RPMI7951 (cell line): Measurements from ENCODE around the gene TPST2. TPM values are rescaled to one million over a fixed set of nuclear protein-coding genes. Genes with fewer than 3 reads are reported as not detected.
A peak's percentile ranks its signal among the peaks of the same experiment; 100 is the strongest.

Experiments
- DNase-seq: peaks from one replicate; pipeline ENCODE4 v3.0.0-alpha.2; 2012; ENCODE audit warnings: low read depth
- total RNA-seq: library from RNA; depleted of rRNA; stranded (reverse); fragments of >200 nt; shearing (Covaris generic); gene quantifications from 2 replicates; pipeline ENCODE4 v1.2.3, GENCODE V29; 2014

Gene TPST2
- total RNA-seq, 1 experiment from 2014 or later = 54.2 TPM

- peak; percentile 68 for DNase-seq
Observed at GRCh38 chr22:26610996-26611395, 21.1 kb upstream of the TPST2 start.

- DNase-seq = peak; percentile 97
Observed at GRCh38 chr22:26610072-26610958, 20.4 kb upstream of the TPST2 start.

DNA sequence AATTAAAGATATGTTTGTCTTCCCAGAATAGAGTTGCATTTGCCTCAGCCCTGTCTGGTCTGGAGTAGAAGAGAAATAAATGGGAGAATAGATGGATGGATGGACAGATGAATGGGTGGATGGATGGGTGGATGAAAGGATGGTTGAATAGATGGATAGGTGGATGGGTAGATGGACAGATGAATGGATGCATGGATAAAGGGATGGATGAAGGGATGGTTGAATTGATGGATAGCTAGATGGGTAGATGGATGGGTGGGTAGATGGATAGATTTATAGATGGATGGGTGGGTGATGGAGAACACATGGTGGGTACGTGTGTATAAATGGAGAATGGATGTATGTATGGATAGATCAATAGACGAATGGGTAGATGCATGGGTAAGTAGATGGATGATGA lies 19.4 kb upstream of the TPST2 start:
- no peak for DNase-seq

- no peak for DNase-seq
Observed at GRCh38 chr22:26608129-26608528, 18.2 kb upstream of the TPST2 start.

- peak; percentile 83 for DNase-seq
Observed at GRCh38 chr22:26606611-26607010, 16.7 kb upstream of the TPST2 start.

- DNase-seq = no peak
Observed at GRCh38 chr22:26604368-26604767, 14.4 kb upstream of the TPST2 start.

GRCh38 chr22:26602127-26602526 lies 12.2 kb upstream of the TPST2 start:
- DNase-seq = no peak

GRCh38 chr22:26601726-26602125 lies 11.8 kb upstream of the TPST2 start:
- no peak for DNase-seq

GRCh38 chr22:26599505-26599904 lies 9.6 kb upstream of the TPST2 start:
- DNase-seq = no peak

DNA sequence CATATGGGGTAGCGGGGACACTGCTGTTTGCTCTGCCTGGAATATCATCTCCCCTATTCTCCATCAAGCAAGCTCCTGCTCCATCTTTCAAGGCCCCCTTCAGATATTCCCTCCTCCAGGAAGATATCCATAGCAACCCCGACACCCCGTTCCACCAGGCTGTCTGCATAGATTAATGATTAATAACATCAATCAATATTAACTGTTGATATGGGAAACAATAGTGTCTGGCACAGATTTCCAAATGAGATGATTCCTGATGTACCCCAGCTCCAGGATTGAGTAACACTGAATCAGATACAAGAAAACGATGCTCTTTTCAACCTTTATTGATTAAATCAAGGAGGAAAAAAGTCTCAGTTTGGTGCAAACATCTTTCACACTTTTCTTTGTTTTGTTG lies 7.5 kb upstream of the TPST2 start:
- DNase-seq = no peak

DNA sequence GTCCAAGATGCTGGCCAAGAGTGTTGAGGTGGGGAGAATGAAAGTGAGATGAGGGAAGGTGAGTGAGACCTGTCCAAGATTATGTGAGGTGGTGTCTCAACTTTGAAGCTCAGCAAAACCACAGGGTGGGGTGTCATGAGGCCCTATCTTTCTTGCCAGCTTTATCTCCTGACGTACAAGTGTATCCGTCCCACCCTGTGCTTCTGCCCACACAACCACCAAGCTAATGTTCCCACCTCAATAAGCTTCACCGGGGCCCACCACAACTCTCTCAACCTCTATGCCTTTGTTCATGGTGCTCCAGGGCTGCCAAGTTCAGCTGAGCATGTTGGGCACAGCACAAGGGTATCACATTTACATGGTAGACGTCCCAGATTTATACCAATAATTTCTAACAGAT lies 7.1 kb upstream of the TPST2 start:
- no peak for DNase-seq

DNA sequence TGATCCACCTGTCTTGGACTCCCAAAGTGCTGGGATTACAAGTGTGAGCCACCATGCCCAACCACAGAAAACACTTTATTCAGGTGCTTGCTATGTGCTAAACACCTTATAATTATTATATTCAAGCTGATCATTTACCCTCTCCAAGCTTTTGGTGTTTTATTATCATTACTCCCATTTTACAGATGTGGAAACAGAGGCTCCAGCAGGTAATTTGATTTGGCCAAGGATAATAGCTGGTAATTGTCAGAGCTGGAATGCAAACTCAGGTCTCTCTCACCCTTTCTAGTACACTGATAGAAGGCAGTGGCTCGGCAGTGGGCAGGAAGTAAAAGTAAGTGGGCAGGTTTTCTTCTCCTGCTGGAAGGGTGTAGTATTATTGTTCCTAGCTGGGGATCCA lies 3.8 kb upstream of the TPST2 start:
- DNase-seq = no peak

- no peak for DNase-seq
Observed at GRCh38 chr22:26592421-26592891, 2.5 kb upstream of the TPST2 start.

DNA sequence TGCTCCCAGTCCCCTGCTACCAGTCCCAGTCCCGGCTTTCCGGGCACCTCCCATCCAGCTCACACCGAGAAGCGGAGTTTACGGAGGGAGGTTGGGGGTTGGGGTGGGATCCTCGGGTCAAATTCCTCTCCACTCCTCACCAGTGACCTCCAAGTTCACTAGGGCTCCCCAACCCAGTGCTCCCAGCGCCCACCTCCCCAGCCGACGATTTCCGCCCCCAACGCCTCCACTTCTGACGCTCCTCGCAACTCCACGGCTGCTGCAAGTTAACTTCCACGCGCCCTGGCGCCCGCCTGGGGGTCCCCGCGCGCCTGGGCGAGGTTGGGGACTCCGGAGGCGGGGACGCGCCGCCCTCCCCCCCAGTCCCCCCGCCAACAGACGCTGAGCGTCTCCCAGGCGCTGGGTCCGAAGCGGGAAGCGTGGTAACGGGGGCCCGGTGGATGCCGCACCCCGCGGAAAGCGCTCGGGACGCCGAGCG lies 526 bp downstream of the TPST2 start:
- DNase-seq = peak; percentile 42

GRCh38 chr22:26588729-26589366 lies 1.1 kb downstream of the TPST2 start:
- DNase-seq = no peak

- peak; percentile 40 for DNase-seq
Observed at GRCh38 chr22:26587991-26588613, 1.8 kb downstream of the TPST2 start.

- no peak for DNase-seq
Observed at GRCh38 chr22:26586556-26587325, 3.2 kb downstream of the TPST2 start.

DNA sequence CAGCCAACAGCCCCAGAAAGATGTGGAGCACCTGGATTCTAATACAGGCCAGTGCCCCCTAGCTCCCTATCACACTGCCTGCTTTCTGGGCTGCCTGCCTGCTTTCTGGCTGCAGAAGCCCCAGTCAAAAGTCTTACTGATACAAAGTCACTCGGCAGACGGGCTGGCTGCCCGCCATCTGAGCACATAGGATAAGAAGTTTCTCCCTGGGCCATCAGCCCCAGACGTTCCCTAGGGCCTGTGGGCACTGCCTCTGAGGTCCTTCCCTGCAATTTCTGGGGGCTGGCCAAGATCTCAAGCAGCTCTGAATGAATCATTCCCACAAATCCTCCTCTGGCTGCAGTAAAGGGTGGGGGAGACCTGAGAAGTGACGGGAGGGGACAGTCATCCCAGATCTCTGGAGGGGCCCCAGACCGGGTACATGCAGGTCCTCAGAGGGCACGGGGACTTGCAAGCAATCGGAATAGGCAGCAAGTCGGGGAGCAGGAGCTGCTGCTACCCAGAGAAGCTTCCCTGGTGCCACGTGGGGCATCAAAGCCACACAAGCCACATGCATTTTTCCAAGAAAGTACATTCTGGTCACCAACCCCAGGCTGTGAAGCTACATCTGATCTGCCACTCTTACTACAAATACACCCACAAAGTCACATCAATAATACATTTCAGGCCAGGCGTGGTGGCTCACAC lies 4.7 kb downstream of the TPST2 start:
- peak; percentile 98 for DNase-seq

DNA sequence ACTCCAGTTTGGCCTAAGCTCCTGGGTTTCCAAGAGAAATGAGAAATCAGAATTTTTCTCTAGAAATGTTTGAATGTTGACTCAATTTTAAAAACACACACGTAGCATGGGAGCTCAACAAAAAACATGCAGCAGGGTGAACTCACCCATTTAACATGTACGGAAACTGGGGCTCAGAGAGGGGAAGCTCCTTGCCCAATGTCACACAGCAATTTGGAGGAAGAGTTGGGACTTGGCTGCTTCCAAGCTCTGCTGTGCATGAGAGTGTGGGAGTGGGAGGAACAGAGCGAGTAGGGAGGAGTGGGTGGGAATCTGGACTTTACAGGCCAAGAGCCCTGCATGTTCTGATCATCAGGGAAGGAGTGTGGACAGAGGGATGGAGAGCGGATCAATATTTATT lies 5.9 kb downstream of the TPST2 start:
- no peak for DNase-seq

GRCh38 chr22:26581633-26582168 lies 8.2 kb downstream of the TPST2 start:
- DNase-seq = no peak

DNA sequence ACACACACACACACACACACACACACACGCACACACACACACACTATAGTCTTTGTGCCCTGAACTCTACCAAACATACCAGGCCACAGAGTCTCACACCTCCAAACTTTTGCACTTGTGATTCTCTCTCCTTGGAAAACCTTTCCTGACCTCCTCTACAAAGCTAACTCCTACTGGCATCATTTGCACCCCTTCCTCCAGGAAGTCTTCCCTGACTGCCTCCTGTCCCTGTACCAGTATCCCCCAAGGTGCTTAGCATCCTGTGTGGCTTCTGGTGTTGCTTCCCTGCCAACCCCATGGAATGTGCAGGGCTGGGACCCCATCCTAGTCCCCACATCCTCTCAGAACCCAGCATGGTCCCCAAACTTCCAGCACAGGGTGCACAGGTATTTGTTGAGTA lies 8.9 kb downstream of the TPST2 start:
- DNase-seq = no peak
